SK-N-SH (cell line): ENCODE results near the gene ZNF24. TPM values are rescaled to one million over a fixed set of nuclear protein-coding genes. Genes with fewer than 3 reads are reported as not detected.
A peak's percentile ranks its signal among the peaks of the same experiment; 100 is the strongest.

Experiments used
- CTCF ChIA-PET: fragments of 300-600, 350-600 bp; formaldehyde crosslinking; extraction: SDS; loops from one replicate; lab custom pipeline; 2021; lab: Yijun Ruan, JAX
- POLR2A ChIA-PET: fragments of 350-600 bp; sonication (Branson Sonifier 250); formaldehyde crosslinking; extraction: SDS; loops from one replicate; lab custom pipeline; 2020; ENCODE audit warnings: antibody characterized with exemption, inconsistent platforms; lab: Yijun Ruan, JAX
- DNase-seq: peaks from one replicate; pipeline ENCODE4 v3.0.0; 2012
- H2AFZ ChIP-seq: fragments of 200-600 bp; sonication (generic); 2 replicates; pipeline ENCODE4 v1.8.1; 2016; ENCODE audit warnings: antibody characterized with exemption, mild to moderate bottlenecking, low read depth
- H3F3A ChIP-seq: fragments of 200-600 bp; sonication (generic); replicated peaks from 2 replicates; pipeline ENCODE3; 2016; ENCODE audit warnings: antibody characterized with exemption, mild to moderate bottlenecking; ENCODE audit not compliant: insufficient read depth
- H3K27ac ChIP-seq, 2 experiments: fragments of 200-500 bp in 1 of 2; fragments of 200-600 bp in 1 of 2; sonication (Bioruptor generic) in 1 of 2; sonication (generic), shearing (Covaris generic) in 1 of 2; 2 replicates each; pipeline versions ENCODE4 v1.5.1 to v1.6.1; 2014 to 2016; ENCODE audit warnings: low read depth in 2 of 2, inconsistent platforms in 1 of 2, low read length in 1 of 2, mild to moderate bottlenecking in 1 of 2, mixed read lengths in 1 of 2
- H3K27me3 ChIP-seq: fragments of 200-600 bp; sonication (generic), shearing (Covaris generic); 2 replicates; pipeline ENCODE4 v1.6.1; 2016; ENCODE audit warnings: mixed run types; ENCODE audit not compliant: insufficient read depth
- H3K36me3 ChIP-seq, 2 experiments: fragments of 200-500 bp in 1 of 2; fragments of 200-600 bp in 1 of 2; sonication (Bioruptor generic) in 1 of 2; sonication (generic) in 1 of 2; replicated peaks in 1 of 2; 2 replicates each; pipeline versions ENCODE3 to v1.5.1; 2014 to 2016; ENCODE audit warnings: low read length in 1 of 2, mild to moderate bottlenecking in 1 of 2; ENCODE audit not compliant: insufficient read depth in 2 of 2, control insufficient read depth in 1 of 2
- H3K4me1 ChIP-seq, 2 experiments: fragments of 200-500 bp in 1 of 2; fragments of 200-600 bp in 1 of 2; sonication (Bioruptor generic) in 1 of 2; sonication (generic), shearing (Covaris generic) in 1 of 2; 2 replicates each; pipeline versions ENCODE4 v1.5.1 to v1.6.1; 2014 to 2016; ENCODE audit warnings: low read depth in 1 of 2, low read length in 1 of 2, mixed run types in 1 of 2; ENCODE audit not compliant: insufficient read depth in 2 of 2, control insufficient read depth in 1 of 2
- H3K4me2 ChIP-seq: fragments of 200-600 bp; sonication (generic), shearing (Covaris generic); 2 replicates; pipeline ENCODE4 v1.6.1; 2017; ENCODE audit warnings: mixed run types
- H3K4me3 ChIP-seq, 2 experiments: fragments of 200-500 bp in 1 of 2; fragments of 200-600 bp in 1 of 2; sonication (Bioruptor generic) in 1 of 2; sonication (generic), shearing (Covaris generic) in 1 of 2; 2 replicates each; pipeline versions ENCODE4 v1.5.1 to v1.8.1; 2014 to 2016; ENCODE audit warnings: low read depth in 2 of 2, inconsistent platforms in 1 of 2, low read length in 1 of 2, mild to moderate bottlenecking in 1 of 2, mixed read lengths in 1 of 2, moderate library complexity in 1 of 2
- H3K79me2 ChIP-seq: fragments of 200-600 bp; sonication (generic); 2 replicates; pipeline ENCODE4 v1.8.1; 2017; ENCODE audit warnings: mild to moderate bottlenecking; ENCODE audit not compliant: insufficient read depth
- H3K9ac ChIP-seq: fragments of 200-600 bp; sonication (generic); 2 replicates; pipeline ENCODE4 v1.6.1; 2017; ENCODE audit warnings: mixed run types
- H3K9me2 ChIP-seq: fragments of 200-600 bp; sonication (generic); 2 replicates; pipeline ENCODE4 v1.6.1; 2017; ENCODE audit warnings: mixed run types
- H3K9me3 ChIP-seq: fragments of 200-600 bp; sonication (generic); 2 replicates; pipeline ENCODE4 v1.6.1; 2017; ENCODE audit warnings: mixed run types, mild to moderate bottlenecking, moderate library complexity
- H4K20me1 ChIP-seq: fragments of 200-600 bp; sonication (generic); 2 replicates; pipeline ENCODE4 v1.6.1; 2017; ENCODE audit warnings: mild to moderate bottlenecking, mixed run types; ENCODE audit not compliant: insufficient read depth
- ELF1 ChIP-seq: IDR thresholded peaks from 2 replicates; pipeline ENCODE4 v1.4.0; 2012
- EP300 ChIP-seq, 2 experiments: IDR thresholded peaks; 2 replicates each; pipeline versions ENCODE4 v1.4.0 to v1.6.1; 2012; ENCODE audit warnings: borderline replicate concordance in 1 of 2, low read depth in 1 of 2, low read length in 1 of 2
- FOXM1 ChIP-seq: IDR thresholded peaks from 2 replicates; pipeline ENCODE4 v1.4.0; 2012; ENCODE audit warnings: low read depth, mild to moderate bottlenecking
- JUND ChIP-seq: IDR thresholded peaks from 2 replicates; pipeline ENCODE4 v1.4.0; 2012
- MAX ChIP-seq: IDR thresholded peaks from 2 replicates; pipeline ENCODE4 v1.4.0; 2012; ENCODE audit warnings: low read depth
- MXI1 ChIP-seq: IDR thresholded peaks from 2 replicates; pipeline ENCODE4 v1.6.1; 2012; ENCODE audit warnings: mild to moderate bottlenecking, low read depth, low read length, improper control_type of control experiment
- NRF1 ChIP-seq: IDR thresholded peaks from 2 replicates; pipeline ENCODE4 v1.6.1; 2012; ENCODE audit warnings: low read depth, mild to moderate bottlenecking, low read length
- PBX3 ChIP-seq: IDR thresholded peaks from 2 replicates; pipeline ENCODE4; 2012
- RCOR1 ChIP-seq: fragments of 150-350 bp; IDR thresholded peaks from 2 replicates; pipeline ENCODE4 v1.6.1; 2017; ENCODE audit warnings: antibody characterized with exemption, low read length
- REST ChIP-seq: IDR thresholded peaks from 2 replicates; pipeline ENCODE4 v1.6.1; 2012; ENCODE audit warnings: mild to moderate bottlenecking, low read depth, low read length, moderate library complexity
- RFX5 ChIP-seq: IDR thresholded peaks from 2 replicates; pipeline ENCODE4 v1.6.1; 2012; ENCODE audit warnings: mild to moderate bottlenecking, improper control_type of control experiment, low read length
- SIN3A ChIP-seq: IDR thresholded peaks from 2 replicates; pipeline ENCODE4 v1.6.1; 2012; ENCODE audit warnings: low read depth, mild to moderate bottlenecking, low read length, moderate library complexity, borderline replicate concordance
- SMC3 ChIP-seq: IDR thresholded peaks from 2 replicates; pipeline ENCODE4 v1.6.1; 2012; ENCODE audit warnings: low read depth, low read length, improper control_type of control experiment
- TCF12 ChIP-seq: IDR thresholded peaks from 2 replicates; pipeline ENCODE4 v1.4.0; 2012
- TEAD4 ChIP-seq: IDR thresholded peaks from 2 replicates; pipeline ENCODE4 v1.4.0; 2012; ENCODE audit warnings: mild to moderate bottlenecking, borderline replicate concordance; ENCODE audit not compliant: insufficient read depth
- USF2 ChIP-seq: fragments of 150-350 bp; IDR thresholded peaks from 2 replicates; pipeline ENCODE4 v1.6.1; 2017; ENCODE audit warnings: antibody characterized with exemption, low read length, low read depth, borderline replicate concordance
- ZBTB33 ChIP-seq: IDR thresholded peaks from 2 replicates; pipeline ENCODE4 v1.4.0; 2012; ENCODE audit warnings: low read depth, borderline replicate concordance
- polyA plus RNA-seq, 3 experiments: library from polyadenylated mRNA; depleted of rRNA; stranded (reverse); fragments of >200 nt; gene quantifications; 2 replicates each; pipeline ENCODE4 v1.2.3, GENCODE V29; 2012

The ZNF24 gene
- polyA plus RNA-seq, 1 of the 3 experiments (the other 2 are of a cell fraction): 6.9 TPM

- TF ChIP-seq MAX (peak; percentile 86), TCF12 (0 out of 2 replicates have a peak, but pooled peaks have one; percentile 8), FOXM1 (peak; percentile 24; the same call in 1 of the 2 replicates), SMC3 (no peak), NRF1 (peak; percentile 64), USF2 (no peak), SIN3A (peak; percentile 43; the same call in 1 of the 2 replicates), RCOR1 (no peak), TEAD4 (no peak), ZBTB33 (peak; percentile 89)
Measured at GRCh38 chr18:35343936-35344735, at the start of gene ZNF24 (continued).

- H3F3A ChIP-seq: no peaks in the 10 kb centered on the region
- H3K27me3 ChIP-seq: no peaks in the 10 kb centered on the region; the same call in 1 of the 2 replicates
- no peak for DNase-seq
- TF ChIP-seq NRF1 (no peak), JUND (no peak), REST (no peak), EP300 (IDR thresholded peaks at IDR 0.05; ENCODE audit: borderline replicate concordance in 1 of 2, low read depth in 1 of 2, low read length in 1 of 2) (no peak), ZBTB33 (no peak), ELF1 (no peak), SMC3 (no peak), RFX5 (no peak), PBX3 (no peak), MXI1 (no peak), FOXM1 (no peak)
- ChIA-PET POLR2A (no interaction called here), CTCF (interaction anchor here (3.1 kb wide), 1 partner anchor 14 kb away, joined by 12 read pairs; no protein-coding TSS in a partner anchor)
- no peaks in the 10 kb centered on the region for H3K9me2 ChIP-seq
- no peak overlapping the region for H3K4me2 ChIP-seq
- H3K4me3 ChIP-seq: no peak overlapping the region
- no peak overlapping the region for H3K9ac ChIP-seq
- H3K4me1 ChIP-seq: no peaks in the 10 kb centered on the region
- H3K9me3 ChIP-seq: no peaks in the 10 kb centered on the region
- no peaks in the 10 kb centered on the region for H3K79me2 ChIP-seq
- no peak overlapping the region for H3K27ac ChIP-seq
- no peaks in the 10 kb centered on the region for H4K20me1 ChIP-seq
- no peaks in the 10 kb centered on the region for H3K36me3 ChIP-seq
- no peak overlapping the region for H2AFZ ChIP-seq
Measured at GRCh38 chr18:35393716-35394115, 49.5 kb upstream of the ZNF24 start.
